Keratinocyte (primary cell): Measurements from ENCODE around the gene AP3S1.

ENCODE experiments used
- EZH2 ChIP-seq: IDR thresholded peaks from one replicate; pipeline ENCODE4 v1.6.1; 2012; ENCODE audit warnings: inconsistent platforms, mild to moderate bottlenecking, low read length, moderate library complexity
- TF ChIP-seq, protein P1 (sequence below), 3 experiments: IDR thresholded peaks in 1 of 3; conservative IDR thresholded peaks in 1 of 3; optimal IDR thresholded peaks in 1 of 3; 2 replicates in 2 of 3; 3 replicates in 1 of 3; pipeline versions ENCODE3 to v1.5.1; 2011; ENCODE audit warnings: low read length in 3 of 3, mild to moderate bottlenecking in 3 of 3, moderate library complexity in 2 of 3, control low read depth in 1 of 3, inconsistent platforms in 1 of 3; ENCODE audit not compliant: insufficient read depth in 2 of 3; ENCODE audit errors: extremely low read depth in 1 of 3

DNA sequence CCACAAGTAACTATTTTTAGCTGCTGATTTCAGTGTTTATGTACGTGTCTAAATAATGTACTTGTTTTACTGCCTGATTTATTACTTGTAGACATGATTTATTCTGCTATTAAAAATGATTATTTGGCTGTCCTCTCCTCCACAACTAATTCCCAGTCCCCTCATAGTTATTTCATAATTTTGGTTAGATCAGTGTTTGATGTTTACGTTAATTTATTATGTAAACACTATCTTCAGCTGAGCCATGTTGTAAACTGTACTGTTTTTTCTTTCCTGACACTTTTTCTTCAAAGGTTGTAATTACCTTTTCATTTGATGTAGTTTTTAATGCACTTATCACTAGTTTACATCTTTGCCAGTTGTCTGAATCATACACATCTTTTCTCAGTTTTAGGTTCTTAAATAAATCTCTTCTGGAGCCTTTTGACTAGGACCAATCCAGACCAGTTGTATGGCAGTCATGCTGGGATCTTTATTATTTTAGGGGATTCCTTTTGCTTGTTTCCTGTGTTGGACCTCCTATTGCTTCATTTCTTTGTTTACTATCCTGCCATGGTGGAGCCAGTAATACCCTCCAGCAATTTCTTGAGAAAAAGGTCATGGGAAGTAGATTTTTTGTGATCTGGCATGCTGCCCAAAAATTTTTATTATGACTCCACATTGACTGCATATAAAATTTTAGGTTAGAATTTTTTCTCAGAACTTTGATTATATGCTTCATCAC is 16.1 kb downstream of the AP3S1 start:
- TF ChIP-seq, protein P1, sequence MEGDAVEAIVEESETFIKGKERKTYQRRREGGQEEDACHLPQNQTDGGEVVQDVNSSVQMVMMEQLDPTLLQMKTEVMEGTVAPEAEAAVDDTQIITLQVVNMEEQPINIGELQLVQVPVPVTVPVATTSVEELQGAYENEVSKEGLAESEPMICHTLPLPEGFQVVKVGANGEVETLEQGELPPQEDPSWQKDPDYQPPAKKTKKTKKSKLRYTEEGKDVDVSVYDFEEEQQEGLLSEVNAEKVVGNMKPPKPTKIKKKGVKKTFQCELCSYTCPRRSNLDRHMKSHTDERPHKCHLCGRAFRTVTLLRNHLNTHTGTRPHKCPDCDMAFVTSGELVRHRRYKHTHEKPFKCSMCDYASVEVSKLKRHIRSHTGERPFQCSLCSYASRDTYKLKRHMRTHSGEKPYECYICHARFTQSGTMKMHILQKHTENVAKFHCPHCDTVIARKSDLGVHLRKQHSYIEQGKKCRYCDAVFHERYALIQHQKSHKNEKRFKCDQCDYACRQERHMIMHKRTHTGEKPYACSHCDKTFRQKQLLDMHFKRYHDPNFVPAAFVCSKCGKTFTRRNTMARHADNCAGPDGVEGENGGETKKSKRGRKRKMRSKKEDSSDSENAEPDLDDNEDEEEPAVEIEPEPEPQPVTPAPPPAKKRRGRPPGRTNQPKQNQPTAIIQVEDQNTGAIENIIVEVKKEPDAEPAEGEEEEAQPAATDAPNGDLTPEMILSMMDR (optimal IDR thresholded peaks at IDR 0.05 in 1 of 3, IDR thresholded peaks at IDR 0.05 in 1 of 3, conservative IDR thresholded peaks at IDR 0.05 in 1 of 3; ENCODE audit: extremely low read depth in 1 of 3, insufficient read depth in 2 of 3, low read length in 3 of 3): no peak
- no peak for TF ChIP-seq EZH2
